Middle frontal gyrus (tissue), 1 donor: ENCODE data around the gene MYLIP.
A peak's percentile ranks its signal among the peaks of the same experiment; 100 is the strongest.

Experiments used
- DNase-seq: peaks from one replicate; pipeline ENCODE4 v3.0.0-alpha.2; 2015; ENCODE audit warnings: low spot score; ENCODE audit errors: extremely low spot score

The MYLIP gene

DNA sequence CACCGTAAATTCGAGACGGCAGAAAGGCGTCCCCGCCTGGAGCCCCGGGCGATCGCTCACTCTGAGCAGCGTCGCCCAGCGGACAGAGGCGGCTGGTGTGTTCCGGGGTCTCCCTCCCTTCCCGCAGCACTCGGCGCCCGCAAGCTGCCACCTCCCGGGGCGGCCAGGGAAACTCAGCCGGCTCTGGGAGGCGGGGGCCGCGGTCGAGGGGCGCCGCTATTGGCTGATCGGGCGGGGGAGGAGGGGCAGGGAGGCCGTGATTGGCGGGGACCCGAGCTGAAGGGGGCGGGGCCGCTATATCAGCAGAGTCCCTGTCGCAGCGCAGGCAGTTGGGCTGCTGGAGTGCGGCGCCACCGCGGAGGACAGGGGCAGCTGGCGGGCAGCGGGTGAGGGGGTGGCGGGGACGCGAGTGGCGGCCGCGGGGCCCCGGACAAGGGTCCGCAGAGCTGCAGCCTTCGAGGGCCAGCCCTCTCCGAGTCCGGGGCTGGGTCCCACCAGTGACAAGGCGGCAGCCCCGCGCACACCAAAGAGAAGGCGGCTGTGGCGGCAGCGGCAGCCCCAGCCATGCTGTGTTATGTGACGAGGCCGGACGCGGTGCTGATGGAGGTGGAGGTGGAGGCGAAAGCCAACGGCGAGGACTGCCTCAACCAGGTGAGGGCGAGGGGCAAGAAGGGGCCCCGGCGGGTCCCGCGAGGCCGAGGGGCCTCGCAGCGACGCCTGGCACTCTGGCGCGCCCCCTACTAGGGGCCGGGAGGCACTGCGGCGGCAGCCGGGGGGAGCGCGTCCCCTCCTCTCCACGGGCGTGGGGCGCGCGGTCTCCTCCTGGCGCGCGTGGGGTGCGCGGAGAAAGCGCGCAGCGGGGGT is at the start of gene MYLIP:
Gene MYLIP, plus strand, starts transcription at position 328 of the 864 bp plus-strand sequence. Its CDS starts 237 bp downstream, at position 565.
- DNase-seq: peak; percentile 94

GRCh38 chr6:16079354-16079753 is 49.5 kb upstream of the MYLIP start:
- DNase-seq: no peak

DNA sequence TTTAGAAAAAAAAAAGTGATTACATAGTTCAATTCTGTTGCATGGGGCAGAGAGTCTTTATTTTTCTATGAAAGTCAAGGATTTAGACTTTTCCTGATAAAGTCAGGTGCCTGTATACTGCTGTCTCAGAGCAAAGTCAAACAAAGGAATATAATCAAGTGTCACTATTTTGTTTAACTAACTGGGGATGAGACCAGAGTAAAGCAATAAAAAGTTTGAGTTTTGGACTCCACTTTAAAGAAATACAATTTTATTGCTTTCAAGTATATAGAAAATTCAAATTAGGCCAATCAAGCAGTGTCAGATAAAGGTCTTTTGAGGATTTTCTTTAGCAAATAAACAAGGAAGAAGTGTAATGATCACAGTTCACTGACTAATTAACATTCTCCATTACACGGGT is 48.7 kb upstream of the MYLIP start:
- no peak for DNase-seq

GRCh38 chr6:16081326-16081725 is 47.6 kb upstream of the MYLIP start:
- DNase-seq: no peak

DNA sequence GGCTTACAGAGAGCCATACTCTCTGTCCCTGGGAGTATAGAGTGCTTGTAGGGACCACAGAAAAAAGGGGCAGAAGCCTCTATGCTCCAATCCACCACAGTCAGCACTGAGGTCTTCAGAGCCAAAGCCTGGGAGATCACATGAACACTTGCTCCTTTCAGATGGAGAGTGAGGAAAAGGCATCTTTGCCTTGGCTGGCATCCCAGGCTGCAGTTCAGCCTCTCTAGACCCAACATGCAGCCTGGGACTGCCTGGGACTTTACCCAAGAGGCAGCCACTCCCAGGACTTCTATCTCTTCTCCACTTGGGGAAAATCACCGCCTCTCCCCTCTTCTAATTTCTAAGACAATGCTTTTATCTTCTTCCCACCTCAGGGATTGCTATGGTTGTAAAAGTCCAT is 46.5 kb upstream of the MYLIP start:
- no peak for DNase-seq

GRCh38 chr6:16086965-16087364 is 41.9 kb upstream of the MYLIP start:
- no peak for DNase-seq

- DNase-seq: no peak
These were observed 41.5 kb upstream of the MYLIP start for GRCh38 chr6:16087386-16087785.

- DNase-seq: no peak
These were observed 40.5 kb upstream of the MYLIP start for GRCh38 chr6:16088409-16088808.

DNA sequence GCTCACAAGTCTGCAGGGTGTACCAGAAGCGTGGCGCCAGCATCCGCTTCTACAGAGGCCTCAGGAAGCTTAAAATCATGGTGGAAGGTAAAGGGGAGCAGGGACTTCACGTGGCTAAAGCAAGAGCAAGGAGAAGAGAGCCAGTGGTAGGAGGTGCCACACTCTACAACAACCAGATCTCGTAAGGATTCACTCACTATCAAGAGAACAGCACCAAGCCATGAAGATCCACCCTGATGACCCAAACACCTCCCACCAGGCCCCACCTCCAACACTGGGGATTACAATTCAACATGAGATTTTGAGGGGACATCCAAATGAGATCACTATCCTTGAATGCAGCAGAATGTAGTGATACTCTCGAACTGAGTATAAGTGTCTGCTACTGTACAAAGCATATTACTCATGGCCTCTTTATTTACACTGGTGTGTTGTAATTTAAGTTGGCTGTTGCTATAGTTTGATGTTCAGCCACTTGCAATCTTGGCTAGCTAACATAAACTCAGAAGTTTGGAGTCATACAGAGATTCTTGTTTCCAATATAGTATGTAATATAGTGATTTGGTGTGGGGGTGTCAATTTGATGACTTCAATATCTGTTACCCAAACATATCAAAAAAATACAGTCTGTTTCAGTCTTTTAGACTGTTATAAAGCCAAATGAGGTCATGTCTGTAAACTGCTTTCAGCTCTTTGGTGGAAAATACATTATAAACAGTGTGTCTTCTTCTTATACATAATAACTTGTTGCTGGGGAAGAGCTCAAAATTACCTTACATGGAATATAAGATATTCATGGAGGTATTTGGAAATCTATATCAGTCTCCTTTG is 39.4 kb upstream of the MYLIP start:
- DNase-seq: no peak

GRCh38 chr6:16090452-16090851 is 38.4 kb upstream of the MYLIP start:
- DNase-seq: no peak

GRCh38 chr6:16090920-16091319 is 38.0 kb upstream of the MYLIP start:
- DNase-seq: no peak

- DNase-seq: no peak
These were observed 36.7 kb upstream of the MYLIP start for GRCh38 chr6:16092140-16092539.

DNA sequence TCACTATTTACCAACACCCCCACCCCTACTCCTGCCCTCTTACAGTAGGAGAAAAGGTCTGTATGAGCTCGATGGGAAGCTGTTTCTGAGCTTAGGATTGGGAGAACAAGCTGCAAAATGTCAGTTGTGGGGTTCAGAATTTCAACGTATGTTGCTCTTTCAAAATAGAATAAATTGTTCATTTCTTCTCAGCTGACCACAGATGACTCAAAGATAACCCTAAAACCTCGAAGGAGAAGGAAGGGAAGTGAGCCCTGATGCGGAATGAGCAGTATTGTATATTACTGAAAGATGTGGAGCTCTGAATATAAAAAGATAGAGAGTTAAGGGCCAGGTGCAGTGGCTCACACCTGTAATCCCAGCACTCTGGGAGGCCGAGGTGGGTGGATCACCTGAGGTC is 35.9 kb upstream of the MYLIP start:
- no peak for DNase-seq

GRCh38 chr6:16095180-16095579 is 33.7 kb upstream of the MYLIP start:
- DNase-seq: no peak

DNA sequence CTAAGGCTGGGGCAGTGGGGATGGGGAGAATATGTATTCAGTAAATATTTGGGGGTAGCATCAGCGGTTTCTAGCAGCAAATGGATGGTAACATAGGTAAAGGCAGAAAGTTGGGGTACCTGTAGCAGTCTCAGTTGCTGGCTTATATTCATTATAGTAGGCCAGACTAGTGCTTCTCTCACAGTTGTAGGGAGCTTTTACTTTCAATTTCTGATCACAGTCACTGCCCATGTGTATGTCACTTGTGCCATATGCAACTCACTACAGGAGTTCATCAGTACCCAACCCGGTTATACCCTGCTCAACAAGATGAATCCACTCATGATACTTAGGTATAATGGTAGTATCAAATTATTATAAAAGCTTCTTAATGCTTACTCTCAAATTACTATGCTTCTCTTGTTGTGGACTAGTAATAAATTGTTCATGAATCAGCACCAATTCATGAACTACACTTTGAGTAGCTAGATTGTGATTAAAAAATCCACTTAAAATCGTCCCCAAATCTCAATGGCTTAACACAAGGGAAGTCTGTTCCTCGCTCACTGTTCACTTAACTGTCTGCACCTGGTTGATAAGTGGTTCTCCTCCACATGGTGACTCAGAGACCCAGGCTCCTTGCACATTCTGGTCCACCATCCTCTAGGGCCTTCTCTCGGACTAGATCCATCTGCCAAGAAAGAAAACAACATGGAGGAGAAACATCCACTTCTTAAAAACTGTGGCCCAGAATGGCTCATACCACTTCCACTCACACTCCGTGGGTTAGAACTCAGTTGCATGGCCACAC is 31.3 kb upstream of the MYLIP start:
- no peak for DNase-seq

GRCh38 chr6:16098211-16098610 is 30.7 kb upstream of the MYLIP start:
- DNase-seq: no peak

- no peak for DNase-seq
These were observed 26.7 kb upstream of the MYLIP start for GRCh38 chr6:16102208-16102607.

GRCh38 chr6:16103722-16104121 is 25.2 kb upstream of the MYLIP start:
- DNase-seq: no peak

DNA sequence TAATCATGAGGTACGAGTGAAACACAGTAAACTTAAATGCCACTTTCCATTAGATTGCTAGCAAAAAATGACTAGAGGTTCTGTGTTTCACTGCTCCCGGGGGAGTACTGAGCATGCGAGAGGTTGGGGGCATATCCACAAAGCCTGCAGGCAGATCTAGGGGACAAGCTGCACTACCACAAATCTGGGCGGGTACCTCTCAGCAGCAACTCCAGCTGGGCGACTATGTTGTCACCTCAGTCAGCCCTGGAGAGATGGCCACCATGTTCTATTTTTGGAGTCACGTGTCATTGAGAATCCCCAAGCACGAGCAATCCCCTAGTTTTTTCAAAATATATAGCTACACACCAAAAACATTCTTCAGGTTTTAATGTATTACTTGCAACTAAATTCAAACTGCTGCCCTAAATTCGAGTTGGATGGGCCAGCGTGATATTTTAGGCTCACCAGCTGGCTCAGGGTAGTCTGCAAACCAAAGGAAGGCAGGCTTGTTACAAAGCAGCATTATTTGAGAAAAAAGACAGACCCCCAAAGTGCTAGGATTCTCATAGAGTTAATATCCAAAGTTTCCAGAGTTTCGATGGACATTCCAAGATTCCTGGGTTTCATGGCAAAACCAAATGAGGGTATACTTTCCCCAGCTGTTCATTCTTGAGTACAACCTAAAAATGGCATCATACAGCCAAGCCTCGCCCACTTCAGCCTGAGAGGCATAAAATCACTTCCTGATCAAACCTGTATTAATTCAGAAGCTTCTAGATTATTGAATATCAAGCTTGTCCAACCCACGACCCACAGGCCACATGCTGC is 24.1 kb upstream of the MYLIP start:
- DNase-seq: no peak

DNA sequence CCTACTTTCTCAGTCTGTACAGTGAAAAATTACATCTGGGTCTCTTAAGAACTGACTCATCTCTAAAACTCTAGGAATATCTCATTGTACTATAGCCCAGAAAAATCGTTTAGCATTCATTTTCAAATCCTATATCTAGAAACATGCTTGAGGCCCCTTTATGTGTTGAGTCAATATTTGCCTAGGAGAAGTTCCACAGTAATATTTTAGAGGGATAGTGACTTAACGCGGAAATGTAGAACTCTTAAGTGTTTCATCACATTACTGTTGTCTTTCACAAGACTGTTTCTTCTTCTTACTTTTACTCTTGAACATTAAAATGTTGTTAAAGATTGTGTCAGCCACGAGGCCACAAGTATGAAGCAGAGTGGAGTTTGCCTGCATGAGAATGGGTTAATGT is 23.0 kb upstream of the MYLIP start:
- no peak for DNase-seq
